GM12873 (cell line): Measurements from ENCODE around the gene WDR62.
A peak's percentile ranks its signal among the peaks of the same experiment; 100 is the strongest.

Experiments
- CTCF ChIP-seq: IDR thresholded peaks from 2 replicates; pipeline ENCODE4 v1.5.1; 2012; ENCODE audit warnings: low read depth, mild to moderate bottlenecking, moderate library complexity, low read length, control low read depth; ENCODE audit not compliant: insufficient read depth; ENCODE audit errors: missing control alignments

Gene WDR62

GRCh38 chr19:36054119-36054732 is 471 bp upstream of the WDR62 start, which contains the start of gene THAP8:
THAP8 (minus strand) TSS chr19:36054285; CDS start chr19:36054217, 68 bp downstream.
- TF ChIP-seq CTCF, result peak; percentile 50

- TF ChIP-seq CTCF, result no peak
Observed at GRCh38 chr19:36058481-36059179, 3.9 kb downstream of the WDR62 start.

- TF ChIP-seq CTCF, result no peak
Observed at GRCh38 chr19:36059180-36059910, 4.6 kb downstream of the WDR62 start.

- peak; percentile 70 for TF ChIP-seq CTCF
Observed at GRCh38 chr19:36060430-36060829, 5.7 kb downstream of the WDR62 start.

- TF ChIP-seq CTCF, result no peak
Observed at GRCh38 chr19:36061367-36061766, 6.7 kb downstream of the WDR62 start.

- TF ChIP-seq CTCF, result no peak
Observed at GRCh38 chr19:36064826-36065225, 10.1 kb downstream of the WDR62 start.

- no peak for TF ChIP-seq CTCF
Observed at GRCh38 chr19:36067681-36068080, 13.0 kb downstream of the WDR62 start.
